Inflammatory macrophage treated with lipopolysaccharide for 1 hour (primary cell): ENCODE results near the gene RIC8A.

Source experiments
- DNase-seq, 2 donors: peaks; one replicate each; pipeline ENCODE4 v3.0.0-alpha.2; 2020 to 2022

RIC8A gene

DNA sequence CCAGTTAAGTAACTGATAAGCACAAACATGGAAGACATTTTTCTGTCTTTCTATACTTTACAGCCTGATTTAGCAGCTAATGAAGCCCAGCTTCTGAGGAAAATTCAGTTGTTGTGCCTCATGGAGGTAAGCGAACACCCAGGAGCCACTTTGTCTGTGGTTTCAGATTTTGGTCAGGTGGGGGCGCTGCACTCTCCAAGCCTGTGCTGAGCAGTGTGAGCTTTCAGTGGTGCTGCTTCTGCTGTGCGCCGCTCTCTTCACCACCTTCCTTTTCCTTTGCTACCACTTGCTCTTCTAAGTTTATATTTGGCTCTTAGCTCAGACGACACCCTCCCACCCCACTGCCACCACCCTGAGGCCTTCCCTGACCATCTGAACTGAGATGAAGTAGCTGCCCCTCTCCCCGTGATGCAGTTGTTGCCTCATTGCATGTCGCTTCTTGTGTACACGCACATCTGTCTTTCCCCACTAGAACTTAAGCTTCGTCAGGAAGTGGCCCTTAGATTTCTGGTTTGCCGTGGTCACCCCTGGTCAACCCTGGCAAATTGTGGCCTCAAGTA is 43.3 kb downstream of the RIC8A start:
- peak; percentile 12 to 76 for DNase-seq

GRCh38 chr11:251550-251949 is 44.0 kb downstream of the RIC8A start:
- no peak for DNase-seq

DNA sequence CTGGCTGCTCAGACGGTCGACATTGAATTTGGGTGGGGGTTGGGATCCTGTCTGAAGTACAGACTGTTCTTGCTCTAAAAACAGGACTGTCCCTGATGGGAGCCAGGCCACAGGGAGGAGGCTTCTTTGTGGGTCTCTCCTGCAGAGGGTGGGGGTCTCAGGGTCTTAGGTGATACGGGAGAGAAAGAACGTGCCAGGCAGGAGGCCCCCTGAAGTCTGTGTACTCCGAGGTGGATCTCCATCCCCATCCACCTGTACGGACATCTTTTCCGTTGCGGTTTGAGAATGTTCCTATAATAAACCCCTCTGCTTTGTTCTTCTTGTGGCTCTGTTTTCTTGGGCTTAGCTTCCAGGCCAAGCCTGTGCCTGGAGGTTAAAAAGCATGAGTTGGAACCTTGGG is 45.2 kb downstream of the RIC8A start:
- no peak for DNase-seq

- no peak for DNase-seq
These were observed 45.8 kb downstream of the RIC8A start for GRCh38 chr11:253160-253885.

- DNase-seq, result no peak
These were observed 46.4 kb downstream of the RIC8A start for GRCh38 chr11:253886-254270.

DNA sequence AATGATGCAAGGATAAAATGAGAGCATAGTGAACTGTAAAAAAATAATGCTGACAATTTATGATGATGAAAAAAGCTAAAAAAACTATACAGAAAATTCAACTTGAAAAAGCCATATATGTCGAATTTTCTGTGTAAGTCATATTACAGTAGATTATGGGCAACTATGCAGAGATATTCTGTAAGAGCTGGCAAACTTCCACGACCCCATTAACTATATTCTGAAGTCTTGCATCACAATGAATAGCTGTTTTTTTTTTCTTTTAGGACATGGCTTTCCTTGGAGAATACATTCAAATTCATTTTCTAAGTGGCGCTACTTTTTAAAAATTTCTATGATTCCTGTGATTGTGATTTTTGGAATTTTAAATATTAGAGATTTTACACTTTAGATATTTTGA is 47.7 kb downstream of the RIC8A start:
- no peak for DNase-seq

- no peak for DNase-seq
These were observed 48.3 kb downstream of the RIC8A start for GRCh38 chr11:255816-256215.

- DNase-seq, result no peak
These were observed 49.6 kb downstream of the RIC8A start for GRCh38 chr11:256952-257737.

GRCh38 chr11:257766-258493 is 50.4 kb downstream of the RIC8A start:
- DNase-seq, result no peak

GRCh38 chr11:259413-259812 is 51.9 kb downstream of the RIC8A start:
- no peak for DNase-seq

DNA sequence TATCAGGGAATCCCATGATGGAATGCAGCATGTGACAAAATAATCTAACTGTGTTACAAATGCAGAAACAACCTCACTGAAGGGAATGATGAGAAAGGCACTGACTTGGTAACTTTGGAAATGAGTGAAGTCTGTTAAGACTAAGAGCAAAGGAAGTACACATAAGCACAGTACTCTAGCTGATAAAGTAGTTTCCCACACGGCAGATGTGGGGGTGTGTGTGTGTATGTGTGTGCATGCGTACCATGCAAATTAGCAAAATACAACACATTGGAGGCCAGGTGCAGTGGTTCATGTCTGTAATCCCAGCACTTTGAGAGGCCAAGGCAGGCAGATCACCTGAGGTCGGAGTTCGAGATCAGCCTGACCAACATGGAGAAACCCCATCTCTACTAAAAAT is 54.1 kb downstream of the RIC8A start:
- DNase-seq, result no peak
